Right atrium auricular region (tissue), 2 donors: Measurements from ENCODE around the gene IL25. TPM values are rescaled to one million over a fixed set of nuclear protein-coding genes. Genes with fewer than 3 reads are reported as not detected.
A peak's percentile ranks its signal among the peaks of the same experiment; 100 is the strongest.

Experiments used
- DNase-seq: peaks from one replicate; pipeline ENCODE4 v3.0.0-alpha.2; 2019; ENCODE audit warnings: low spot score
- H3K27ac ChIP-seq, 2 donors: fragments of 200-600 bp; sonication (generic); 1 replicate in 1 of 2; 2 replicates in 1 of 2; pipeline ENCODE4 v1.5.1; 2016 to 2019
- H3K27me3 ChIP-seq, 2 donors: fragments of 200-600 bp; sonication (generic); one replicate each; pipeline versions ENCODE4 v1.5.1 to v1.6.0; 2017 to 2019
- H3K36me3 ChIP-seq: fragments of 200-600 bp; sonication (generic); one replicate; pipeline ENCODE4 v1.5.1; 2016
- H3K4me1 ChIP-seq, 2 donors: fragments of 200-600 bp; sonication (generic); one replicate each; pipeline versions ENCODE4 v1.5.1 to v1.6.0; 2017 to 2019
- H3K4me3 ChIP-seq, 2 donors: fragments of 200-600 bp; sonication (generic); 1 replicate in 1 of 2; 2 replicates in 1 of 2; pipeline ENCODE4 v1.5.1; 2017 to 2019; ENCODE audit warnings: mild to moderate bottlenecking in 1 of 2, moderate library complexity in 1 of 2
- H3K9me3 ChIP-seq, 2 donors: fragments of 200-600 bp; sonication (generic); one replicate each; pipeline ENCODE4 v1.5.1; 2019
- CTCF ChIP-seq, 2 donors: fragments of 200-600 bp; sonication (generic); IDR thresholded peaks; one replicate each; pipeline ENCODE4 v1.5.1; 2019; ENCODE audit warnings: antibody characterized with exemption in 2 of 2
- total RNA-seq, 2 donors: library from RNA; depleted of rRNA; stranded (reverse); fragments of >200 nt; gene quantifications; one replicate each; pipeline ENCODE4 v1.1.0, GENCODE V29; 2016

IL25 gene
- total RNA-seq, 2 donors from 2014 or later: not detected

GRCh38 chr14:23346693-23347405, 25.8 kb upstream of the IL25 start:
- Histone ChIP-seq H3K36me3 (no peaks in the 10 kb centered on the region), H3K27ac (peak overlapping the region in 1 of 2 donors; percentile 64), H3K4me1 (peaks cover 0 to 12% of the 10 kb centered on the region in 2 donors), H3K4me3 (no peak overlapping the region), H3K9me3 (no peaks in the 10 kb centered on the region), H3K27me3 (no peaks in the 10 kb centered on the region)
- no peak for TF ChIP-seq CTCF (IDR thresholded peaks at IDR 0.05)
- DNase-seq: no peak

GRCh38 chr14:23347406-23348296, 25.0 kb upstream of the IL25 start:
- H3K9me3 ChIP-seq: no peaks in the 10 kb centered on the region
- no peak for TF ChIP-seq CTCF (IDR thresholded peaks at IDR 0.05)
- DNase-seq: no peak
- H3K36me3 ChIP-seq: no peaks in the 10 kb centered on the region
- H3K27me3 ChIP-seq: no peaks in the 10 kb centered on the region
- H3K4me3 ChIP-seq: no peak overlapping the region
- H3K27ac ChIP-seq: peak overlapping the region in 1 of 2 donors; percentile 64
- peaks cover 0 to 20% of the 10 kb centered on the region in 2 donors for H3K4me1 ChIP-seq

- Histone ChIP-seq H3K4me1 (peaks cover 0 to 27% of the 10 kb centered on the region in 2 donors), H3K4me3 (no peak overlapping the region), H3K36me3 (no peaks in the 10 kb centered on the region), H3K9me3 (no peaks in the 10 kb centered on the region), H3K27me3 (no peaks in the 10 kb centered on the region), H3K27ac (no peak overlapping the region)
- no peak for TF ChIP-seq CTCF (IDR thresholded peaks at IDR 0.05)
- DNase-seq: no peak
Measured at GRCh38 chr14:23348297-23348655, 24.3 kb upstream of the IL25 start.

GRCh38 chr14:23349156-23349845, 23.3 kb upstream of the IL25 start:
- no peak for TF ChIP-seq CTCF (IDR thresholded peaks at IDR 0.05)
- no peaks in the 10 kb centered on the region for H3K27me3 ChIP-seq
- peaks cover 0 to 28% of the 10 kb centered on the region in 2 donors for H3K4me1 ChIP-seq
- DNase-seq: no peak
- no peak overlapping the region for H3K4me3 ChIP-seq
- H3K9me3 ChIP-seq: no peaks in the 10 kb centered on the region
- H3K27ac ChIP-seq: no peak overlapping the region
- H3K36me3 ChIP-seq: no peaks in the 10 kb centered on the region

GRCh38 chr14:23351681-23352505, 20.7 kb upstream of the IL25 start:
- DNase-seq: no peak
- Histone ChIP-seq H3K4me3 (peak overlapping the region; percentile 55 to 61), H3K4me1 (peaks cover 0 to 20% of the 10 kb centered on the region in 2 donors), H3K27ac (peak overlapping the region; percentile 56 to 71), H3K36me3 (no peaks in the 10 kb centered on the region), H3K9me3 (no peaks in the 10 kb centered on the region), H3K27me3 (no peaks in the 10 kb centered on the region)
- TF ChIP-seq CTCF (IDR thresholded peaks at IDR 0.05): no peak
